Activated T-cell treated with anti-CD3 and anti-CD28 coated beads, Interleukin-2, amount 50 U/mL, for 72 hours (primary cell): ENCODE data around the gene LRP1B. TPM values are rescaled to one million over a fixed set of nuclear protein-coding genes. Genes with fewer than 3 reads are reported as not detected.

Experiments
- ATAC-seq, 2 donors: fragments of 150-1000 bp; cut with Tn5 transposase; replicated peaks in 1 of 2; 2 replicates each; pipeline ENCODE4 v1.10.0; 2021; ENCODE audit warnings: moderate library complexity in 2 of 2, mild to moderate bottlenecking in 1 of 2
- DNase-seq, 2 donors: peaks; one replicate each; pipeline ENCODE4 v3.0.0; 2021 to 2022; ENCODE audit warnings: mixed read lengths in 1 of 2
- H3K27ac Mint-ChIP-seq: one replicate; pipeline ENCODE4 v1.8.0; 2022; ENCODE audit warnings: mild to moderate bottlenecking, moderate library complexity, mixed read lengths
- H3K27me3 Mint-ChIP-seq: one replicate; pipeline ENCODE4 v1.8.0; 2022; ENCODE audit warnings: low read depth, mixed read lengths
- H3K36me3 Mint-ChIP-seq, 2 donors: one replicate each; pipeline ENCODE4 v1.8.0; 2022; ENCODE audit warnings: mixed read lengths in 2 of 2, mild to moderate bottlenecking in 1 of 2; ENCODE audit not compliant: insufficient read depth in 2 of 2
- H3K4me1 Mint-ChIP-seq: one replicate; pipeline ENCODE4 v1.8.0; 2022; ENCODE audit warnings: low read depth, mixed read lengths
- H3K4me3 Mint-ChIP-seq, 2 donors: one replicate each; pipeline ENCODE4 v1.8.0; 2022; ENCODE audit warnings: mild to moderate bottlenecking in 2 of 2, mixed read lengths in 2 of 2, moderate library complexity in 2 of 2
- H3K9me3 Mint-ChIP-seq, 2 donors: one replicate each; pipeline ENCODE4 v1.8.0; 2022; ENCODE audit warnings: mixed read lengths in 2 of 2
- total RNA-seq, 2 donors: library from RNA; stranded (reverse); gene quantifications; one replicate each; pipeline ENCODE4 v1.2.3, GENCODE V29; 2022

LRP1B gene
- total RNA-seq, 2 donors from 2014 or later, result not detected

GRCh38 chr2:141528990-141529389 is 601.8 kb downstream of the LRP1B start:
- Mint-ChIP-seq H3K27me3 (no peaks in the 10 kb centered on the region), H3K9me3 (peaks cover 0 to 6% of the 10 kb centered on the region in 2 donors), H3K4me3 (no peak overlapping the region), H3K36me3 (peaks cover 0 to 2% of the 10 kb centered on the region in 2 donors), H3K27ac (no peak overlapping the region), H3K4me1 (no peaks in the 10 kb centered on the region)
- ATAC-seq, result no peak
- DNase-seq, result no peak

GRCh38 chr2:141526760-141527159 is 604.1 kb downstream of the LRP1B start:
- Mint-ChIP-seq H3K4me3 (no peak overlapping the region), H3K9me3 (peaks cover 0 to 7% of the 10 kb centered on the region in 2 donors), H3K27ac (no peak overlapping the region), H3K4me1 (no peaks in the 10 kb centered on the region), H3K36me3 (peaks cover 0 to 2% of the 10 kb centered on the region in 2 donors), H3K27me3 (no peaks in the 10 kb centered on the region)
- no peak for DNase-seq
- ATAC-seq, result no peak

GRCh38 chr2:141524777-141525176 is 606.0 kb downstream of the LRP1B start:
- Mint-ChIP-seq H3K27me3 (no peaks in the 10 kb centered on the region), H3K4me3 (no peak overlapping the region), H3K36me3 (peaks cover 0 to 2% of the 10 kb centered on the region in 2 donors), H3K4me1 (no peaks in the 10 kb centered on the region), H3K9me3 (peaks cover 0 to 12% of the 10 kb centered on the region in 2 donors), H3K27ac (no peak overlapping the region)
- DNase-seq (no peak), ATAC-seq (no peak)

GRCh38 chr2:141523199-141523598 is 607.6 kb downstream of the LRP1B start:
- Mint-ChIP-seq H3K27ac (no peak overlapping the region), H3K9me3 (peaks cover 0 to 12% of the 10 kb centered on the region in 2 donors), H3K4me1 (no peaks in the 10 kb centered on the region), H3K36me3 (peaks cover 0 to 2% of the 10 kb centered on the region in 2 donors), H3K27me3 (no peaks in the 10 kb centered on the region), H3K4me3 (no peak overlapping the region)
- DNase-seq (no peak), ATAC-seq (no peak)

GRCh38 chr2:141522702-141523101 is 608.1 kb downstream of the LRP1B start:
- DNase-seq, result no peak
- no peaks in the 10 kb centered on the region for H3K4me1 Mint-ChIP-seq
- H3K9me3 Mint-ChIP-seq, result peaks cover 0 to 10% of the 10 kb centered on the region in 2 donors
- no peak for ATAC-seq
- no peak overlapping the region for H3K4me3 Mint-ChIP-seq
- no peak overlapping the region for H3K27ac Mint-ChIP-seq
- H3K36me3 Mint-ChIP-seq, result no peaks in the 10 kb centered on the region
- H3K27me3 Mint-ChIP-seq, result no peaks in the 10 kb centered on the region

GRCh38 chr2:141522048-141522447 is 608.8 kb downstream of the LRP1B start:
- no peaks in the 10 kb centered on the region for H3K4me1 Mint-ChIP-seq
- H3K9me3 Mint-ChIP-seq, result peaks cover 0 to 10% of the 10 kb centered on the region in 2 donors
- no peak overlapping the region for H3K27ac Mint-ChIP-seq
- H3K4me3 Mint-ChIP-seq, result no peak overlapping the region
- no peak for DNase-seq
- H3K36me3 Mint-ChIP-seq, result no peaks in the 10 kb centered on the region
- no peaks in the 10 kb centered on the region for H3K27me3 Mint-ChIP-seq
- ATAC-seq, result no peak

GRCh38 chr2:141519906-141520305 is 610.9 kb downstream of the LRP1B start:
- Mint-ChIP-seq H3K27me3 (no peaks in the 10 kb centered on the region), H3K36me3 (no peaks in the 10 kb centered on the region), H3K27ac (no peak overlapping the region), H3K4me1 (no peaks in the 10 kb centered on the region), H3K9me3 (peaks cover 0 to 8% of the 10 kb centered on the region in 2 donors), H3K4me3 (no peak overlapping the region)
- no peak for DNase-seq
- no peak for ATAC-seq

GRCh38 chr2:141517852-141518421 is 612.9 kb downstream of the LRP1B start:
- Mint-ChIP-seq H3K4me3 (no peak overlapping the region), H3K4me1 (no peaks in the 10 kb centered on the region), H3K9me3 (peaks cover 3 to 12% of the 10 kb centered on the region in 2 donors), H3K27me3 (no peaks in the 10 kb centered on the region), H3K27ac (no peak overlapping the region), H3K36me3 (no peaks in the 10 kb centered on the region)
- DNase-seq (no peak), ATAC-seq (no peak)

GRCh38 chr2:141517180-141517851 is 613.5 kb downstream of the LRP1B start:
- H3K9me3 Mint-ChIP-seq, result peaks cover 3 to 11% of the 10 kb centered on the region in 2 donors
- H3K36me3 Mint-ChIP-seq, result no peaks in the 10 kb centered on the region
- no peaks in the 10 kb centered on the region for H3K4me1 Mint-ChIP-seq
- no peak overlapping the region for H3K4me3 Mint-ChIP-seq
- ATAC-seq (no peak), DNase-seq (no peak)
- H3K27ac Mint-ChIP-seq, result no peak overlapping the region
- H3K27me3 Mint-ChIP-seq, result no peaks in the 10 kb centered on the region

GRCh38 chr2:141515931-141516330 is 614.9 kb downstream of the LRP1B start:
- ATAC-seq (no peak), DNase-seq (no peak)
- Mint-ChIP-seq H3K36me3 (no peaks in the 10 kb centered on the region), H3K9me3 (peaks cover 3 to 7% of the 10 kb centered on the region in 2 donors), H3K27ac (no peak overlapping the region), H3K27me3 (no peaks in the 10 kb centered on the region), H3K4me3 (no peak overlapping the region), H3K4me1 (no peaks in the 10 kb centered on the region)

GRCh38 chr2:141513853-141514252 is 617.0 kb downstream of the LRP1B start:
- DNase-seq, result no peak
- no peak overlapping the region for H3K27ac Mint-ChIP-seq

GRCh38 chr2:141508806-141509595 is 621.8 kb downstream of the LRP1B start:
- peaks cover 0 to 7% of the 10 kb centered on the region in 2 donors for H3K9me3 Mint-ChIP-seq
- H3K36me3 Mint-ChIP-seq, result no peaks in the 10 kb centered on the region
- DNase-seq (no peak), ATAC-seq (no peak)
- H3K4me1 Mint-ChIP-seq, result no peaks in the 10 kb centered on the region
- H3K4me3 Mint-ChIP-seq, result no peak overlapping the region
- no peaks in the 10 kb centered on the region for H3K27me3 Mint-ChIP-seq
- no peak overlapping the region for H3K27ac Mint-ChIP-seq

More at GRCh38 chr2:141513853-141514252, 617.0 kb downstream of the LRP1B start:
- Mint-ChIP-seq H3K27me3 (no peaks in the 10 kb centered on the region), H3K4me3 (no peak overlapping the region), H3K36me3 (no peaks in the 10 kb centered on the region), H3K9me3 (peaks cover 3 to 10% of the 10 kb centered on the region in 2 donors), H3K4me1 (no peaks in the 10 kb centered on the region)
- no peak for ATAC-seq

- Mint-ChIP-seq H3K36me3 (no peaks in the 10 kb centered on the region), H3K4me3 (no peak overlapping the region), H3K9me3 (peaks cover 0 to 6% of the 10 kb centered on the region in 2 donors), H3K27me3 (no peaks in the 10 kb centered on the region), H3K27ac (no peak overlapping the region), H3K4me1 (no peaks in the 10 kb centered on the region)
- no peak for DNase-seq
- no peak for ATAC-seq
Measured at GRCh38 chr2:141508086-141508752, 622.6 kb downstream of the LRP1B start.
